ENCODE results near the gene CHST15.
A peak's percentile ranks its signal among the peaks of the same experiment; 100 is the strongest.

The CHST15 gene

GRCh38 chr10:124025660-124026588 is 67.5 kb downstream of the CHST15 start:
- H3K4me3 ChIP-seq (ENCODE audit: low read length), result no peak overlapping the region
- DNase-seq (ENCODE audit: low read depth, low spot score), result no peak

GRCh38 chr10:124025152-124025551 is 68.2 kb downstream of the CHST15 start:
- peak; percentile 35 for DNase-seq (ENCODE audit: low read depth, low spot score)
- no peak overlapping the region for H3K4me3 ChIP-seq (ENCODE audit: low read length)

DNA sequence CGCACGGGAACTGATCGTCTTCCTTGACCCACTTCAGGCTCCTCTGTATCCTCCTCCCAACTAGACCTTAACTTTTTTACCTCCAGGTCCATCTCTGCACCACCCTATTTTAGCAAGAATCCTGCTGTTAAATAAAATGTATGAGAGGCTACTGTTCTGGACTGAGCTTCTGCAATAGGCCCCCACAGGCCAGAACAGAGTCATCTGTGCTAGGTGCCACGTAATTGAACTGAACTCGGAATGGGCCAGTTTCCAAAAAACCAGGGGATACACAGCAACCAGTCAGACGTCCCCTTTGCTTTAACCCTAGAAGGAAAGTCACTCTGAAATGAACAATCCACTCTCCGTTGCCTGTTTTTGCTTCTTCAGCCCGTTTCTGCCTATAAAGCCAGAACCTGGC is 71.3 kb downstream of the CHST15 start:
- DNase-seq (ENCODE audit: low read depth, low spot score), result no peak
- H3K4me3 ChIP-seq (ENCODE audit: low read length), result no peak overlapping the region

GRCh38 chr10:124020981-124021815 is 72.2 kb downstream of the CHST15 start:
- DNase-seq (ENCODE audit: low read depth, low spot score), result no peak
- no peak overlapping the region for H3K4me3 ChIP-seq (ENCODE audit: low read length)

GRCh38 chr10:124019886-124020797 is 73.3 kb downstream of the CHST15 start:
- no peak for DNase-seq (ENCODE audit: low read depth, low spot score)
- no peak overlapping the region for H3K4me3 ChIP-seq (ENCODE audit: low read length)

- DNase-seq (ENCODE audit: low read depth, low spot score), result no peak
- H3K4me3 ChIP-seq (ENCODE audit: low read length), result no peak overlapping the region
Observed at GRCh38 chr10:124018886-124019525, 74.4 kb downstream of the CHST15 start.

GRCh38 chr10:124017729-124018128 is 75.7 kb downstream of the CHST15 start:
- DNase-seq (ENCODE audit: low read depth, low spot score), result no peak
- H3K4me3 ChIP-seq (ENCODE audit: low read length), result no peak overlapping the region

GRCh38 chr10:124016804-124017375 is 76.5 kb downstream of the CHST15 start:
- no peak overlapping the region for H3K4me3 ChIP-seq (ENCODE audit: low read length)
- DNase-seq (ENCODE audit: low read depth, low spot score), result no peak

- no peak for DNase-seq (ENCODE audit: low read depth, low spot score)
- H3K4me3 ChIP-seq (ENCODE audit: low read length), result no peak overlapping the region
Observed at GRCh38 chr10:124015991-124016390, 77.4 kb downstream of the CHST15 start.

DNA sequence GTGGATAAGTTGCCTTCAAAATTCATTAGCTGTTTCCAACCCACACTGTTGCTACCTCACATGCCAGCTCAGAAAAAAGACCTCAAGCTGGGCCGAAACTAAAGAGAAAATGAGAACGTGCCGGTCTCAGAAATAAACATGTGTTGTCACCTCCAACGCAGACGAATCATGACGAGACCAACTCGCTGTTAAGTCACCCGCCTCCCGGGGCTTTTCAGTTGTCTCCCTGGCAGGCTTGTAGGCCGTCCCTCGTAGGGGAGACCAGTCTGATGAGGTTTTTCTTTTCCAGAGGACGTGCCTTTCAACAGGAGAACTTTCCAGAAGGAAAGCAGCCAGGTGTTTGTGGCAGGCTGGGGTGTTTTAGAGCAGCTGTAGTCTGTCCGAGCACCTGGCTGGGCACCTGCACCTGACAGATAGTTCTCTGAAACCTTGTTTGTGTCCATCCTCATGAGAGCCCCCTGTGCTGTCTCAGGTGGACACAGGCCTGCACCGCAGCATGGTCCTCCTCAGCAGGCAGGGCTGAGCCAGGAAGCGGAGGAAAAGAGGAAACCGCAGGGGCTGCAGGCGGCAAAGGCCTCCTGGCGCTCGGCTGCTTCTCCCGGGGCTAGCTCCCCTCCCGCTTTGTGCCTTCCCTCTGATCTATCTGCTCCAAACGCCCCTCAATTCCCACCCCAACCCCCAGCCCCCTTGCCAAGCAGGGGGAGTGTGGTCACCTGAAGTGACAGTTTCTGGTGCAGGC is 78.8 kb downstream of the CHST15 start:
- no peak for DNase-seq (ENCODE audit: low read depth, low spot score)
- no peak overlapping the region for H3K4me3 ChIP-seq (ENCODE audit: low read length)

- no peak for DNase-seq (ENCODE audit: low read depth, low spot score)
- H3K4me3 ChIP-seq (ENCODE audit: low read length), result no peak overlapping the region
Observed at GRCh38 chr10:124013916-124014315, 79.5 kb downstream of the CHST15 start.

DNA sequence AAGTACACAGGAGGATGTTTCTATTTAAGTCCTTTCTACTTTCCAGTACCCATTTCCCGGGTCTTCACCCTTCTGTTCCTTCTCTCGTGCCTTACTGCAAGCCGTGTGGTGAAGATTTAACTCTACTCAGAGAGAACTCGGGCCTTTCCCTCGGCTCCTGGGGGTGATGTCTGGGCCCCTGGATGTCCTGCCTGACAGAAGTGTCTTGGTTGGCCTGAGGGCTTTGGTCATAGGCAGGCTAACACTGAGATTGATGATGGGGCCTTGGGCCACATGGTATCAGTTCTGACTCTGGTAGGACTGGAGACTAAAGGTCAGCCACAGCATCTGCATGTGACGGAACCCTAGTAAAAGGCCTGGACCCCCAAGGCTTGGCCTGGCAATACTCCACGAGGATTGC is 80.4 kb downstream of the CHST15 start:
- DNase-seq (ENCODE audit: low read depth, low spot score), result no peak
- no peak overlapping the region for H3K4me3 ChIP-seq (ENCODE audit: low read length)

- H3K4me3 ChIP-seq (ENCODE audit: low read length), result no peak overlapping the region
- DNase-seq (ENCODE audit: low read depth, low spot score), result no peak
Observed at GRCh38 chr10:124012583-124012982, 80.8 kb downstream of the CHST15 start.

GRCh38 chr10:124012066-124012465 is 81.3 kb downstream of the CHST15 start:
- H3K4me3 ChIP-seq (ENCODE audit: low read length), result no peak overlapping the region
- no peak for DNase-seq (ENCODE audit: low read depth, low spot score)

GRCh38 chr10:124011464-124011863 is 81.9 kb downstream of the CHST15 start:
- H3K4me3 ChIP-seq (ENCODE audit: low read length), result no peak overlapping the region
- DNase-seq (ENCODE audit: low read depth, low spot score), result no peak

GRCh38 chr10:124010563-124011131 is 82.8 kb downstream of the CHST15 start:
- no peak overlapping the region for H3K4me3 ChIP-seq (ENCODE audit: low read length)
- DNase-seq (ENCODE audit: low read depth, low spot score), result no peak

GRCh38 chr10:124010024-124010423 is 83.4 kb downstream of the CHST15 start:
- DNase-seq (ENCODE audit: low read depth, low spot score), result no peak
- H3K4me3 ChIP-seq (ENCODE audit: low read length), result no peak overlapping the region

Measured in Jurkat, Clone E6-1 (cell line).